A549 (cell line): ENCODE measurements around the gene A2ML1. TPM values are rescaled to one million over a fixed set of nuclear protein-coding genes. Genes with fewer than 3 reads are reported as not detected.
A peak's percentile ranks its signal among the peaks of the same experiment; 100 is the strongest.
"Not testable (repeated sequence)": the region's sequence is repeated elsewhere in the genome, so short reads cannot be mapped to it uniquely, and the experiment has no call there.

Experiments
- ATAC-seq, 2 experiments: fragments of 200-7000 bp in 1 of 2; fragments of >200 bp in 1 of 2; cut with Nextera tagmentation in 1 of 2; cut with Tn5 transposase in 1 of 2; 3 replicates each; pipeline versions ENCODE4 v1.8.0 to v1.9.1; 2018 to 2020; ENCODE audit warnings: mild to moderate bottlenecking in 1 of 2, moderate library complexity in 1 of 2
- CTCF ChIA-PET: fragments of 300-600 bp; sonication (Branson Sonifier 250); formaldehyde crosslinking; extraction: SDS; loops from one replicate; lab custom pipeline; 2021; ENCODE audit warnings: antibody characterized with exemption, inconsistent platforms; lab: Yijun Ruan, JAX
- POLR2A ChIA-PET: fragments of 350-600 bp; formaldehyde crosslinking; extraction: SDS; loops from one replicate; lab custom pipeline; 2021; ENCODE audit warnings: antibody characterized with exemption, inconsistent platforms; lab: Yijun Ruan, JAX
- DNase-seq, 2 experiments: peaks; one replicate each; pipeline versions ENCODE4 v3.0.0 to v3.0.0-alpha.2; 2011 to 2016; ENCODE audit warnings: low read depth in 1 of 2, low spot score in 1 of 2
- FAIRE-seq: peaks from 2 replicates; lab custom pipeline; 2011; peaks lifted over from hg19 to GRCh38; lab: Jason Lieb, UNC
- H3K27ac ChIP-seq, 2 experiments: fragments of >200 bp; sonication (Bioruptor Twin); formaldehyde crosslinking; 3 replicates each; pipeline ENCODE4 v1.5.1; 2016 to 2017
- H3K4me1 ChIP-seq: fragments of >200 bp; sonication (Bioruptor Twin); formaldehyde crosslinking; 3 replicates; pipeline ENCODE4 v1.6.1; 2016
- H3K4me2 ChIP-seq: fragments of >200 bp; sonication (Bioruptor Twin); formaldehyde crosslinking; 3 replicates; pipeline ENCODE4 v1.6.1; 2016
- H3K4me3 ChIP-seq: fragments of >200 bp; sonication (Bioruptor Twin); formaldehyde crosslinking; 3 replicates; pipeline ENCODE4 v1.5.1; 2016
- H3K9me3 ChIP-seq: fragments of >200 bp; sonication (Bioruptor Twin); formaldehyde crosslinking; 3 replicates; pipeline ENCODE4 v1.6.1; 2016
- CBX8 ChIP-seq: fragments of 200-600 bp; sonication (generic); IDR thresholded peaks from 2 replicates; pipeline ENCODE4 v1.6.1; 2016
- CEBPB ChIP-seq, 2 experiments: fragments of >200 bp in 1 of 2; sonication (Bioruptor Twin) in 1 of 2; formaldehyde crosslinking in 1 of 2; IDR thresholded peaks; 2 replicates each; pipeline ENCODE4 v1.6.1; 2012 to 2016
- EP300 ChIP-seq, 2 experiments: fragments of >200 bp; sonication (Bioruptor Twin); formaldehyde crosslinking; IDR thresholded peaks; 2 replicates in 1 of 2; 3 replicates in 1 of 2; pipeline ENCODE4 v1.6.1; 2016 to 2017
- ESRRA ChIP-seq: fragments of 150-350 bp; IDR thresholded peaks from 2 replicates; pipeline ENCODE4 v1.6.1; 2014; ENCODE audit warnings: mild to moderate bottlenecking, low read length, borderline replicate concordance
- FOSL2 ChIP-seq, 2 experiments: fragments of 450-650 bp in 1 of 2; fragments of >200 bp in 1 of 2; sonication (Bioruptor Twin) in 1 of 2; formaldehyde crosslinking; IDR thresholded peaks; 2 replicates each; pipeline versions ENCODE4 v1.5.0 to v1.6.1; 2016 to 2020; ENCODE audit warnings: mild to moderate bottlenecking in 1 of 2, moderate library complexity in 1 of 2
- FOXS1 ChIP-seq: fragments of 250-450 bp; sonication (Bioruptor Pico); IDR thresholded peaks from 2 replicates; pipeline ENCODE4 v1.5.0; 2020; ENCODE audit warnings: mild to moderate bottlenecking, moderate library complexity
- HOXB13 ChIP-seq: fragments of 250-450 bp; sonication (Bioruptor Pico); IDR thresholded peaks from 2 replicates; pipeline ENCODE4 v1.5.0; 2020; ENCODE audit warnings: low read depth, mild to moderate bottlenecking, moderate library complexity
- JUN ChIP-seq, 2 experiments: fragments of >200 bp; sonication (Bioruptor Twin); formaldehyde crosslinking; IDR thresholded peaks; 2 replicates in 1 of 2; 3 replicates in 1 of 2; pipeline ENCODE4 v1.6.1; 2016 to 2017
- KDM1A ChIP-seq: fragments of 200-600 bp; sonication (generic); IDR thresholded peaks from 2 replicates; pipeline ENCODE4 v1.6.1; 2016; ENCODE audit warnings: low read depth, mild to moderate bottlenecking
- MAFK ChIP-seq: fragments of 450-650 bp; IDR thresholded peaks from 2 replicates; pipeline ENCODE4 v1.6.1; 2014; ENCODE audit not compliant: partially characterized antibody
- NR3C1 ChIP-seq: fragments of >200 bp; sonication (Bioruptor Twin); formaldehyde crosslinking; IDR thresholded peaks from 3 replicates; pipeline ENCODE4 v1.6.1; 2017
- RAD21 ChIP-seq, 2 experiments: fragments of >200 bp in 1 of 2; sonication (Bioruptor Twin) in 1 of 2; formaldehyde crosslinking in 1 of 2; IDR thresholded peaks in 1 of 2; conservative IDR thresholded peaks in 1 of 2; 2 replicates in 1 of 2; 3 replicates in 1 of 2; pipeline ENCODE4 v1.6.1; 2012 to 2018; ENCODE audit warnings: inconsistent platforms in 1 of 2
- RFX5 ChIP-seq: fragments of 450-650 bp; IDR thresholded peaks from 2 replicates; pipeline ENCODE4 v1.7.1; 2014; ENCODE audit warnings: antibody characterized with exemption, mild to moderate bottlenecking, moderate library complexity
- SMC3 ChIP-seq: fragments of >200 bp; sonication (Bioruptor Twin); formaldehyde crosslinking; IDR thresholded peaks from 3 replicates; pipeline ENCODE4 v1.6.1; 2018; ENCODE audit warnings: inconsistent platforms
- TFCP2L1 ChIP-seq: fragments of 250-450 bp; sonication (Bioruptor Pico); IDR thresholded peaks from 2 replicates; pipeline ENCODE4 v1.5.0; 2021; ENCODE audit warnings: mild to moderate bottlenecking
- ZFP36 ChIP-seq: fragments of 450-650 bp; IDR thresholded peaks from 2 replicates; pipeline ENCODE4 v1.6.1; 2014; ENCODE audit warnings: borderline replicate concordance; ENCODE audit not compliant: partially characterized antibody
- ZSCAN20 ChIP-seq: fragments of 250-450 bp; sonication (Bioruptor Pico); IDR thresholded peaks from 2 replicates; pipeline ENCODE4 v1.8.0; 2022; ENCODE audit warnings: mild to moderate bottlenecking, moderate library complexity
- WGBS: methylation state at CpG from one replicate; pipeline ENCODE4 v1.1.6; 2017; ENCODE audit errors: missing lambda C conversion rate; 5-methylcytosine and 5-hydroxymethylcytosine counted together
- polyA plus RNA-seq, 4 experiments: library from polyadenylated mRNA; depleted of rRNA in 3 of 4; stranded (reverse); fragments of >200 nt; fragmentation: RNase III in 1 of 4; extraction: RNeasy Plus Mini Kit Qiagen cat#74134 plus additional on column Dnase treatment in 1 of 4; gene quantifications; 2 replicates in 3 of 4; 3 replicates in 1 of 4; pipeline ENCODE4 v1.2.3, GENCODE V29; 2011 to 2017
- TF ChIP-seq, protein P1 (sequence below): fragments of 250-450 bp; sonication (Bioruptor Pico); IDR thresholded peaks from 2 replicates; pipeline ENCODE4 v1.5.0; 2021; ENCODE audit warnings: mild to moderate bottlenecking, moderate library complexity, borderline replicate concordance
- TF ChIP-seq, protein P2 (sequence below): fragments of 450-650 bp; IDR thresholded peaks from 2 replicates; pipeline ENCODE4 v1.6.1; 2014; ENCODE audit warnings: antibody characterized with exemption
- TF ChIP-seq, protein P3 (sequence below): fragments of >200 bp; sonication (Bioruptor Twin); formaldehyde crosslinking; IDR thresholded peaks from 3 replicates; pipeline ENCODE4 v1.5.1; 2016

A2ML1 gene
- polyA plus RNA-seq, 2 of the 4 experiments (the other 2 are of a cell fraction): not detected

DNA sequence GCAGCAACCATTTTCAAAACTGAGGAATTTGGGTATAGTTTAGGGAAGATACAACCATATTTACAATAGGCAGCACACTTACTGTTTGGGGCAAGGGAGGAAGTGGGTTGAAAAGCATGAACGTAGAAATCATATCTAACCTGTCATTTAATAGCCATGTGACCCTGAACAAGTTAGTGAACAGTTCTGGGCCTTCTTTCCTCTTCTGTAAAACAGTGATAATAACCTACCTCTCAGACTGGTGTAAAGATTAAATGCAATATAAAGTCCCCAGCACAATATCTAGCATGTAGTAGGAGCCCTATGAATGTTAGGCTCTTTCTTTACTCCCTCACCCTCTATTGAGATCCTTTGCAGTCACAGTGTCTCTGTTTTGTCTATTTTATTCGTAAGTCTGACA, 33.5 kb downstream of the A2ML1 start (continued):
- TF ChIP-seq, protein P1, sequence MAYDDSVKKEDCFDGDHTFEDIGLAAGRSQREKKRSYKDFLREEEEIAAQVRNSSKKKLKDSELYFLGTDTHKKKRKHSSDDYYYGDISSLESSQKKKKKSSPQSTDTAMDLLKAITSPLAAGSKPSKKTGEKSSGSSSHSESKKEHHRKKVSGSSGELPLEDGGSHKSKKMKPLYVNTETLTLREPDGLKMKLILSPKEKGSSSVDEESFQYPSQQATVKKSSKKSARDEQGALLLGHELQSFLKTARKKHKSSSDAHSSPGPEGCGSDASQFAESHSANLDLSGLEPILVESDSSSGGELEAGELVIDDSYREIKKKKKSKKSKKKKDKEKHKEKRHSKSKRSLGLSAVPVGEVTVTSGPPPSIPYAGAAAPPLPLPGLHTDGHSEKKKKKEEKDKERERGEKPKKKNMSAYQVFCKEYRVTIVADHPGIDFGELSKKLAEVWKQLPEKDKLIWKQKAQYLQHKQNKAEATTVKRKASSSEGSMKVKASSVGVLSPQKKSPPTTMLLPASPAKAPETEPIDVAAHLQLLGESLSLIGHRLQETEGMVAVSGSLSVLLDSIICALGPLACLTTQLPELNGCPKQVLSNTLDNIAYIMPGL (CRISPR knock-in tag): no peak
- no peak for TF ChIP-seq EP300 (IDR thresholded peaks at IDR 0.05)
- no peak for TF ChIP-seq ZFP36
- TF ChIP-seq TFCP2L1 (CRISPR knock-in tag): no peak
- TF ChIP-seq RFX5: no peak
- no peak for TF ChIP-seq JUN (IDR thresholded peaks at IDR 0.05)
- no peak for TF ChIP-seq HOXB13 (CRISPR knock-in tag)
- TF ChIP-seq KDM1A: no peak
- TF ChIP-seq, protein P2, sequence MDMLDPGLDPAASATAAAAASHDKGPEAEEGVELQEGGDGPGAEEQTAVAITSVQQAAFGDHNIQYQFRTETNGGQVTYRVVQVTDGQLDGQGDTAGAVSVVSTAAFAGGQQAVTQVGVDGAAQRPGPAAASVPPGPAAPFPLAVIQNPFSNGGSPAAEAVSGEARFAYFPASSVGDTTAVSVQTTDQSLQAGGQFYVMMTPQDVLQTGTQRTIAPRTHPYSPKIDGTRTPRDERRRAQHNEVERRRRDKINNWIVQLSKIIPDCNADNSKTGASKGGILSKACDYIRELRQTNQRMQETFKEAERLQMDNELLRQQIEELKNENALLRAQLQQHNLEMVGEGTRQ: no peak

DNA sequence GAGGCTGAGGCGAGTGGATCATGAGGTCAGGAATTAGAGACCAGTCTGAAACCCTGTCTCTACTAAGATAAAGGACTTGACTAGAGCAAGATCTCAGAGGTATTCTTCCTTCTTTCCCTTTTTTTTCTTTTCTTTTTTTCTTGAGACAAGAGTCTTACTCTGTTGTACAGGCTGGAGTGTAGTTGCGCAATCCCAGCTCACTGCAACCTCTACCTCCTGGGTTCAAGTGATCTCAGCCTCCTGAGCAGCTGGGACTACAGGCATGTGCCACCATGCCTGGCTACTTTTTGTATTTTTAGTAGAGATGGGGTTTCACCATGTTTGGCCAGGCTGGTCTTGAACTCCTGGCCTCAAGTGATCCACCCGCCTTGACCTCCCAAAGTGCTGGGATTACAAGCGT, 37.0 kb downstream of the A2ML1 start:
- H3K4me3 ChIP-seq, H3K4me1 ChIP-seq, ATAC-seq, H3K4me2 ChIP-seq, H3K27ac ChIP-seq, H3K9me3 ChIP-seq, FAIRE-seq, POLR2A ChIA-PET, DNase-seq: not testable (repeated sequence)
- CTCF ChIA-PET: interaction anchor here (0.7 to 3.0 kb wide), 7 partner anchors 14 to 201 kb away, joined by 3 to 21 read pairs (median 3); no protein-coding TSS in a partner anchor
- WGBS: 79% methylated on average over 4 of the region's 4 CpGs
- TF ChIP-seq CEBPB (IDR thresholded peaks at IDR 0.05): peak; percentile 67 to 85; a peak in 3 of 4 replicates

DNA sequence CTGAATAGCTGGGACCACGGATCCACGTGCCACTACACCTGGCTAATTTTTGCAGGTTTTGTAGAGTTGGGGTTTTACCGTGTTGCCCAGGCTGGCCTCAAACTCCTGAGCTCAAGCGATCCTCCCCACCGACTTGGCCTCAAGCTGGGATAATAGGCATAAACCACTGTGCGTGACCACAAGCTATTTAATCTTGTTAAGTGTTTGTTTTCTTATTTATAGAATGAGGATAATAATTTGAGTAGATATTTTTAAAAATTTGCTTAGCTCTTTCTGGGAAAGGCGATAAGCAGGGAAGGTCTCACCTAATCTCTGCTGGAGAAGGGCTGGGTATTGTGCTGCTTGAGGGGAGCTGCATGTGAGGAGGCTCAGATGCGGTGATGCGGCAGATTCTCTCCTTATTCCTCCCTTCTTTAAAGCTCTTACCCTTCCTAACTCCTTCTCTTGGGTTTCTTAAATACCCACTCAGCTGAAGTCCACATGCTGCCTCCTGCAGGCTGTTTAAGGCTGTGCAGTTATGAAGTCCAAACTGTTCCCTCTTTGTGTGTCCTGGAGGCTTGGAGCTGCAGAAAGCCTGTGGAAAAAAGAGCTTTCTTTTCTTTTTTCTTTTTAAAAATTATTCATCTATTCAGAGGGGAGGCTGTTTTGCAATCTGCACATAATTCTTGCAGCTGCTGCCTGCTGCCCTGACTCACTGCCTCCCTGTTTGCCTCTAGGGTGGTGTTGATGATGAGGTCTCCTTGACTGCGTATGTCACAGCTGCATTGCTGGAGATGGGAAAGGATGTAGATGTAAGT, 37.9 kb downstream of the A2ML1 start:
- no peak for FAIRE-seq
- TF ChIP-seq FOSL2 (IDR thresholded peaks at IDR 0.05): no peak
- TF ChIP-seq FOSL2 (CRISPR knock-in tag; IDR thresholded peaks at IDR 0.05): no peak
- TF ChIP-seq ZSCAN20 (CRISPR knock-in tag): no peak
- TF ChIP-seq SMC3: peak; percentile 53
- no peak for TF ChIP-seq ESRRA
- no peak for TF ChIP-seq FOXS1 (CRISPR knock-in tag)
- TF ChIP-seq, protein P3, sequence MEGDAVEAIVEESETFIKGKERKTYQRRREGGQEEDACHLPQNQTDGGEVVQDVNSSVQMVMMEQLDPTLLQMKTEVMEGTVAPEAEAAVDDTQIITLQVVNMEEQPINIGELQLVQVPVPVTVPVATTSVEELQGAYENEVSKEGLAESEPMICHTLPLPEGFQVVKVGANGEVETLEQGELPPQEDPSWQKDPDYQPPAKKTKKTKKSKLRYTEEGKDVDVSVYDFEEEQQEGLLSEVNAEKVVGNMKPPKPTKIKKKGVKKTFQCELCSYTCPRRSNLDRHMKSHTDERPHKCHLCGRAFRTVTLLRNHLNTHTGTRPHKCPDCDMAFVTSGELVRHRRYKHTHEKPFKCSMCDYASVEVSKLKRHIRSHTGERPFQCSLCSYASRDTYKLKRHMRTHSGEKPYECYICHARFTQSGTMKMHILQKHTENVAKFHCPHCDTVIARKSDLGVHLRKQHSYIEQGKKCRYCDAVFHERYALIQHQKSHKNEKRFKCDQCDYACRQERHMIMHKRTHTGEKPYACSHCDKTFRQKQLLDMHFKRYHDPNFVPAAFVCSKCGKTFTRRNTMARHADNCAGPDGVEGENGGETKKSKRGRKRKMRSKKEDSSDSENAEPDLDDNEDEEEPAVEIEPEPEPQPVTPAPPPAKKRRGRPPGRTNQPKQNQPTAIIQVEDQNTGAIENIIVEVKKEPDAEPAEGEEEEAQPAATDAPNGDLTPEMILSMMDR: peak; percentile 42; the same call in 2 of the 3 replicates
- TF ChIP-seq NR3C1: no peak
- TF ChIP-seq MAFK: no peak
- TF ChIP-seq RAD21 (conservative IDR thresholded peaks at IDR 0.05 in 1 of 2, IDR thresholded peaks at IDR 0.05 in 1 of 2): peak; percentile 38 to 57; a peak in 4 of 5 replicates
- TF ChIP-seq CBX8: no peak
- ATAC-seq: peak; percentile 81 to 93; a peak in 5 of 6 replicates
- no peak overlapping the region for H3K4me2 ChIP-seq
- no peak overlapping the region for H3K27ac ChIP-seq
- no peak overlapping the region for H3K4me3 ChIP-seq
- DNase-seq: peak in 1 of 2 experiments; percentile 69
- WGBS: 59% methylated on average over 10 of the region's 10 CpGs
- POLR2A ChIA-PET: no interaction called here
- no peaks in the 10 kb centered on the region for H3K4me1 ChIP-seq
- CTCF ChIA-PET: interaction anchor here (0.7 to 3.0 kb wide), 17 partner anchors 9 to 317 kb away, joined by 3 to 22 read pairs (median 4); no protein-coding TSS in a partner anchor
- no peaks in the 10 kb centered on the region for H3K9me3 ChIP-seq
